Activated CD4-positive, alpha-beta T cell treated with anti-CD3 and anti-CD28 coated beads, Interleukin-2, amount 50 U/mL, for 24 hours (primary cell): ENCODE measurements around the gene WDR72.

Source experiments
- DNase-seq, 2 donors: peaks; one replicate each; pipeline ENCODE4 v3.0.0-alpha.2; 2020; ENCODE audit warnings: low read depth in 1 of 2, low spot score in 1 of 2

The WDR72 gene

GRCh38 chr15:53536479-53537120 lies 222.9 kb downstream of the WDR72 start:
- no peak for DNase-seq

GRCh38 chr15:53535886-53536285 lies 223.6 kb downstream of the WDR72 start:
- DNase-seq, result no peak

DNA sequence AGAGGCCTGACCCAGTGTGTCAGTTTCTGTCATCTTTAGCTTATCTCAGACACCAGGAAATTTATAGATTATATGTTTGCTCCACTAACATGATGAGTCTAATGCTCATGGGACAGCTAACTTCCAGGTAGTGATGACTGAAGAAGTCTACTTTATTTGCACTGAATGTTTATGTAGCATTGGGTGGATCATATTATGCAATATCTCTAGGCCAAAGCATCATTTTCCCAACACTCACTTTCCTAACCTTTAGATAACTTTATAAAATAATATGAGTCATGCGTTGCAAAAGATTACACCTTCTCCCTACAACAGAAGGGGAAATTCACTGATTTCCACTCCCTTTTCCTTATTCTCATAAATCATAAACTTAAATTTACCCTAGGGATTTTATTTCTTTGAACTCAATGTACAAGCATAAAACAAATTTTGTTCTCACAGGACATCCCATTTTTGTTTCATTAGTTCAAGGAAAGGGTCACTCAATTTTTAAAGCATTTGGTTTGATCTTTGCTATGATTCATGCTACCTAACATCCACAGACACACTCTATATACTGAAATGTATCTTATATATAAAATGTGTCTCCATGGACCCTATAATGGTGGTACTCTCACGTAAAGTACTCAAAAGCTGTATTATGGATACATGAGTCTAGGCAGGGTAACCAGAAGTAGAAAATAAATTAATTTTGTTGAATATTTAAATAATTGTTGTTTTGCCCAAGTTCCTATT lies 225.2 kb downstream of the WDR72 start:
- DNase-seq, result no peak

- no peak for DNase-seq
Measured at GRCh38 chr15:53530761-53531160, 228.7 kb downstream of the WDR72 start.

DNA sequence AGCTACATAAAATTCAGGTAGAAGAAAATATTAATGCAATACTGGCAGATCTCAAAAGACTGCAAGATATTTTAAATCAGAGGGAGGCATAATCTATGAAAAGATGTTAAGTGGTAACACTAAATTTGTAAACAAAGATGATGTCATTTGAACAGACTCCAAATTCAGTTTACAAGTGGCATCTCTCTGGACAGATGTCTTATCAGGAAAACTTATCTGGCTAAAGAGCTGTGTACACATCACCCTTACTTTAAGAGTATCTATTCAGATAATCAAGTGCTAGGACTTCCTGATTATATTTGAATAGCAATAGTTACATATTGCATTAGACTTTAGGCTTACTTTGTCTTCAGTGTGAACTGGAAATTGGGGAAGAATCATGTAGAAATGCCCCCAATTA lies 231.5 kb downstream of the WDR72 start:
- DNase-seq, result no peak

DNA sequence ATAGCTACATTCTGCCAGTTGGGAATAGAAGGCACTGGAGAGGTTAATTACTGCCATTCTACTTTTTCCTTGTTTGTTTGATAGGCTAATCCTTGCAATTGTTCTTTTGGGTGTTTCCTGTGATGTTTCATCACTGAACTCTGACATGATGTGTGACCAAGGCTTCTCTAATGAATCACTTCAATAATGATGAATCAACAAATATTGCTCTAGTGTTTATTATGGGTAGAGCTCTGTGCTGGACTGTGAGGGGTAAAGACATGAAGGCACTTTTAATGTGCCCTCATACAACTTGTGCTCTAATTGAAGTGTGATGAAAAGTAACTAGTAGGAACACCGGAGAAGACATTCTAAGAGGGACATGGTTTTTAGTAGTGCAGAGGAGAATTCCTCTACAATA lies 233.6 kb downstream of the WDR72 start:
- DNase-seq, result no peak

DNA sequence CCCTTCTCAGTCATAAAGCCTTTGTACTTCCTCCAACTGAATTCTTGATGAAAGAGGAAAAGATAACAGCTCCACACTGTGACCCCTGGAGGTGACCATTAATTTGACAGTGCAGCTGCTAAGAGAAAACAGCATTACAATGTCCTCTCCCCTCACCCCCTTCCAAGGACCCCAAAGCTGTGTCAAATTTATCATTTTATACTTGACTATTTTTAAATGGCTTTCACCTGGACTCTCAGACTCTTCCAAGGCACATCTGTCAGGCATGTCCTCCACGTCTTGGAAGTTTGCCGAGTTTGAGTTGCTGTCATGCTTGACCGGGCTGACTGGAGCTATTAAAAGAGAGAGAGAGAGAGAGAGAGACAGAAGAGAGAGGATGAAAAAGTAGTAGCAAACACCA lies 236.5 kb downstream of the WDR72 start:
- no peak for DNase-seq

DNA sequence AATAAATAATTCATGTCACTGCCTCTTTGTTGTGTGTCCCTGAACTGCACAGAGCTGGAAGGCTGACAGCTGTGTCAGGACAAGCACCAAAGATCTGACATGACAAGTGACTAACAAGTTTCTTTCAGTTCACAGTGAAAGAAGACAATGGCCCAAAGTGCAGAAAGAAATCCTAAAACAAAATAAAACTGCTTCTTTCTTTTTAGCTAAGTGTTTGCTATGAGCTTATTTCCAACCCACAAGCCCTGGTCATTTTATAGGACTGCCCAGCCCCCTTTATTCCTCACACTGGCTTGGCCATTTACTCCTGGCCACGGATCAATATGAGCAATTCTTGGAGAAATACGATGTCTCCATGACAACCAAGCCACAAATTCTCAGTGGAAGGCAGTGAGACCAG lies 238.5 kb downstream of the WDR72 start:
- DNase-seq, result no peak

GRCh38 chr15:53513431-53513830 lies 246.0 kb downstream of the WDR72 start:
- DNase-seq, result no peak

GRCh38 chr15:53512029-53512428 lies 247.4 kb downstream of the WDR72 start:
- no peak for DNase-seq

DNA sequence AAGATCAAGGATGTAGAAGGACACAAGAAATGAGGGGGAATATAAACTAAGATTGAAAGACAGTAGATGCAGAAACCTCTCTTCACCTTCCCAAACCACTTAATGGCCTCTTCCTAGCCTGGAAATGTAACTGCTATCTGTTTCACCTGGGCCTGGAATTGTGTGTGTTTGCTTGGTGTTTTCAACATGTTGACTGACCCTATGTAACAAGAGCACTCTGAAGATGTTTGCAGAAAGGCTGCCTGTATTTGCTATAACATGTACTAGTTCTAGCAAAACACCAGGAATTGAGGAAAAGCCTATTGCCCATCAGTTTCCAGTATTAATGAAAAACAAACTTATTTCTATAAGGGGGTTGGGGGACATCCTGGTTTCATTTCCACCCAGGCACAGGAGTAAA lies 248.3 kb downstream of the WDR72 start:
- DNase-seq, result no peak

GRCh38 chr15:53506370-53506769 lies 253.1 kb downstream of the WDR72 start:
- no peak for DNase-seq

- no peak for DNase-seq
Measured at GRCh38 chr15:53498996-53499395, 260.5 kb downstream of the WDR72 start.

DNA sequence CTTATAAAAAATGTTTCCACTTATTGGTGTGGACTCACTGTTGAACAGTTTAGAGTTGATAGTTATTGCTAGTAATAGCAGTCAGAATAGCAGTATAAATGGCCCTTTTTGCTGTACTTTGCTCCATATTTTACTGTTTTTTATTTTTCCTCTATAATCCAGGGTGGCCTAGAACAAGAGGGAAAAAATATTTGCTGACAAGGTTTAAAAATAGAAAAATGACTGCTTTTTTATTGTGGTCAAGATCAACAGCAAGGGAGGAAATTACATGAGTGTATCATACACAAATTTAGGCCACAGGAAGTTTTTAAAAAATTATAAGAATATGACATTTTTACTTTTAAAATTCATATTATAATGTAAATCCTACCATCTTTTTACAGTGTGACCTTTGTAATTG lies 269.1 kb downstream of the WDR72 start:
- no peak for DNase-seq

DNA sequence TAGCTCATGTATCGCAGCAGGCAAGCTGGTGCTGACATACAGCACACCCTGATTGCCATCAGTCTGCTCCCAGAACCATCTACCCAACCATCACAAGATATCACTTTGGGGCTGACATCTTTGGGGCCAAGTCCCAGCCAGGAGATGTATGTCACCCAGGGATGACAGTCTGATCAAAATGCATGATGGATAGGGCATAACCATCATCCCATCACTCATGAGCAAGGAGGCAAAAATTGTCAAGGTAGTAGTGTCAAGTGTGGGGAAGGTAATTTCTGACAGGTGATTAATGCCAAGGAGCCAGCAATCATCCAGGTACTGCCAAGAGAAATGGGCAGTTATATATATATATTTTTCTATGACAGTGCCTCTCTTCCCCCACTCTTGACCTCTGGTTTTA lies 277.4 kb downstream of the WDR72 start:
- DNase-seq, result no peak

- no peak for DNase-seq
Measured at GRCh38 chr15:53477981-53478766, 281.3 kb downstream of the WDR72 start.

GRCh38 chr15:53473886-53474285 lies 285.6 kb downstream of the WDR72 start:
- DNase-seq, result no peak

- DNase-seq, result no peak
Measured at GRCh38 chr15:53473435-53473834, 286.0 kb downstream of the WDR72 start.

DNA sequence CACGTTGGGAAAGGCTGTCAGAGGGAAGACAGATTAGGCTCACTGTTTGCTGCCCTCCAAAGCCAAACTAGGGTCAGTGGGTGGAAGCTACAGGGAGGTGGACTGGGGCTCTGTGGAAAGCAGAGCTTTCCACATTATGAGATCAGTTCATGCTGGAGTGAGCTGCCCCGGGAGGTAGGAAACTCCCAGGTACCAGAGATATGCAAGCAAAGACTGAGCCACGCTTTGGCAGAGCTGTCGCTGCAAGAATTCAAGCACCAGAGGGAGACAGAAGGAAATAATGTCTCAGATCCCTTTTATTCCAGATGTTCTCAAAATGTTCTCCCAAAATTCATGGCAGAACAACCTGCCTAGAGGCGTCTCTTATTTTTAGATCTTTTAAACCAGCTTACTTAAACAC lies 286.6 kb downstream of the WDR72 start:
- DNase-seq, result no peak

DNA sequence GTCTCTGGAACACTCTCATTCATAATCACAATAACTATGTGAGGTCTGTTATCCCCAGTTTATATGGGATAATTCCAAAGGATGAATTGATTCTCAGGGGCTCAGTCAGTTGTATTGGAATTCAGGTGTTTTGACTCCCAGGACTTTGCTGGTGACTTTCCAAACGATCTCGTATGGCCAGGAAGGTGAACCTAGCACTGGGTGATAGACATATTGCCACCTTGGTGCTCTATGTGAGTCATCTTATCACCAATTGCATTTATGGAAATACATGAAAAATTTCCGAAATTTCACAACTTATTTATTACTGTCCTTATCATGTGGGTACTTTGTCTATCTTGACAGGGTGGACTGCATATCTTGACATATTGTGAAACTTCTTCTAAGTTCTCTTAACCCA lies 287.3 kb downstream of the WDR72 start:
- no peak for DNase-seq

DNA sequence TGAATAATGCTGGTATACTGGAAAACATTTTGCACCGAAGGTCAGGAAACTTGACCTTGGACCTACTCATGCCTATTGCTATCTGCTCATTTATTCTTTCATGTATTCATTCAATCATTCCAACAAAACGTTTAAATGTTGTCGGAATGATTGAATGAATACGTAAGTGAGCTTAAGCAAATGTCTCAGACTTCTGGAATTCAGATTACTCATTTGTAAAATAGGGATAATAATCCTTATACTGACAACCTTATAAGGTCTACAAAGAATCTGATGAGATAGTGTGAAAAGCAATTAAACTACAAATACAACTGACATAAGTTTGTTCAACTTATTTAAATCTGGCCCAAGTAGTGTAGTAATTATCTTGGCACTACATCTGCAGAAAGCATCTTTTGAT lies 288.7 kb downstream of the WDR72 start:
- DNase-seq, result no peak

GRCh38 chr15:53469422-53469821 lies 290.0 kb downstream of the WDR72 start:
- no peak for DNase-seq
